ENCODE data around the gene PEMT.

PEMT gene

DNA sequence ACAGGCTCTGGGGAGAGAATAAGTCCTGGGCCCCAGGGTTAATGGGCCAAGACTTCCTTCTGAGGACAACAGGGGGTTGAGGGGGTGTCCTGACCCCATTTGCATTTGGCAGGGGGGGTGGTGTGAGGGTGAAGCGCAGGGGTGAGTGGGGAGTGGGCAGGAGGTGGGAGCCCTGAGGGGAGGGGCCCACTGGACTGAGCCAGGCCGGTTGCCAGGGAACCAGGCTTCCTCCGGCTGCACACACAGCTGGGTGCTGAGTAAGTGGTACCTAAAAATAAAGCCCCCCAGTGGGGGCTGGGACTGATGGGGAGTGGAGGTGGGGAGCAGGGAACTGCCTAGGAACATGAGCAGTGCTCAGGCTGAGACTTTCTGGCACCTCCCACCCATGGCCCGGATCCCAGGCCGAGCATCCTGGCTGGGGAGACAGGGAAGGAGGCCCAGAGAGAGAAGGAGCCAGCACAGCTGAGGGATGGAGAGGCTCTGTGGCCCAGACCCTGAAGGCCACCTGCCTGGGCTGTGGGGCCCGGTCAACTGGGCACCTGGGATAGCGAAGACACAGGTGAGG is 87.9 kb downstream of the PEMT start:
- no peak for DNase-seq

GRCh38 chr17:17502741-17503565 is 88.6 kb downstream of the PEMT start:
- no peak for DNase-seq

- no peak for DNase-seq
Observed at GRCh38 chr17:17500999-17501605, 90.4 kb downstream of the PEMT start.

- DNase-seq = no peak
Observed at GRCh38 chr17:17499402-17500145, 91.9 kb downstream of the PEMT start.

GRCh38 chr17:17498606-17499301 is 92.8 kb downstream of the PEMT start:
- DNase-seq = no peak

- no peak for DNase-seq
Observed at GRCh38 chr17:17497845-17498520, 93.5 kb downstream of the PEMT start.

DNA sequence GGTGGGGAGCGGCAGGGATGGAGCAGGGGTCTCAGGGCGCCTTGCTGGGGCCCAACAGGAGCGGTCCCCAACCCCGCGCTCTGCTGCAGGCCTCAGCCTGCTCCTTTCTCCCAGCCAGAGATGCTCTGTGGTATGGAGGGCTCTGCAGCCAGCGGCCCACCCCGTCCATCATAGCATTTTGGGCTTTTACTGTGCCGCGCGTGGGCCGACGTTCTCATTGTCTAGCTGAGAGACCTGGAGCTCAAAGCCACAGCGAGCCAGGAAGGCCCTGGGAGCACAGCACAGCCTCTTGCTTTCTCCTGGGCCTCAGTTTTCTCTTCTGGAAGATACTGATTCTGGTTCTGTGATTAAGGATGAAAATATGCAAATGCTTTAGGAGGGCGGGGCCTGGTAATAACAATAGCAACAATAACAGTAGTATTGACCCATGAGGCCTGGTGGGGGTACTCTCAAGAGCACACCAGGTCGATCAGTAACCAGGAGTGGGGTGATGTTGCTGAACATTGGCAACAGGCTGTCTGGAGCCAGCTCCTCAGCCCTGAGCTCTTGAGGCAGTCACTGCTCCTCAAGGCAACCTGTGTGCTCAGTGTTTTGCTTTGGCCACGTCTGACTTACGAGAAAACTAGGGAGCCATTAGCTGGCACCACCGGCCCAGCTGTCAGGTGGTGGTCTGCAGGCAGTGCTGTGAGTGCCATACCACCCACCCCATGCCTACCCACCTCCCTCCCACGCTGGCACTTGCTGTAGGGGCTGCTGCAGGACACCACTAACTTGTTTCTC is 94.3 kb downstream of the PEMT start:
- DNase-seq = no peak

DNA sequence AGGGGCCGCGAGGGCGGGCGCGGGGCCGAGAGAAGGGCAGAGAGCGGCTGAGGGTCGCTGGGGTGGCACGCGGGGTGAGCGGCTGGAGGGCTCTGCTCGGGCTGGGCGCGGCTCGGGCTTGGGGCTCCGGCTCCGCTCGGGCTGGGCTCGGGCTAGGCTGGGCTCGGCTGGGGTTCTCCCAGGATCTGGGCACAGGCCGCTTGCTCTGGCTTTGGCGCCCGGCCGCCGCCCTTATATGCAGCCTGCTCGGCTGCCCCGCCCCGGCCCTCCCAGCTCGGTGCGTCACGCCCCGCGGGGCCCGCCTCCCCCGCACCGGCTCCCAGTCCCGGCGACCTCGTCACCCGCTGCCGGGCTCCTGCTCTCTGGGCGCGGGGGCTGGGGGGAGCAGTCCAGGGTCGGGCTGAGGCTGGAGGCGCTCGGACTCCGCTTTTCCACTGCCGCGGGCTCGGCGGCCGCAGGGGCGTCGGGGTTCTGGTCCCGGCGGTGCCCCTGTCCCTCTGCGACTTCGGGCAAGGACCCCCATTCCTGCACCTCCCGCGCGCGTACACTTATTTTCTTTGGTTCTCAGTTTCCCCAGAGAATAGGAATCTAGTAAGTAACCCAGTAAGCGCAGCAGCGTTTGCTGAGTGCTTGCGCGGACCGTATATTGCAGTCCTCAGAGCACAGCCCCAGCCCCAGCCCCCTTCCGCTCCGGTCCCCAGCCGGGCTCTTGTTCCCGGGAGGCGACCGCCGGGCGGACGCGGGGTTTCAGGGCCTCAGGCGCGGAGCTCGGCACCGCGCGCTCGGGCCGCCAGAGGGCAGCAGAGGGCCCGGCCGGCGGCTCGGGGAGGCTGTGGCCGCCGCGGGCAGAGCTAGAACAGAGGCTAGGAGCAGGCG is 95.1 kb downstream of the PEMT start, which contains the start of gene RASD1:
RASD1 (minus strand) TSS at position 207 of the 876 bp plus-strand sequence. CDS start 214 bp downstream, outside the sequence.
- DNase-seq = peak; percentile 87

DNA sequence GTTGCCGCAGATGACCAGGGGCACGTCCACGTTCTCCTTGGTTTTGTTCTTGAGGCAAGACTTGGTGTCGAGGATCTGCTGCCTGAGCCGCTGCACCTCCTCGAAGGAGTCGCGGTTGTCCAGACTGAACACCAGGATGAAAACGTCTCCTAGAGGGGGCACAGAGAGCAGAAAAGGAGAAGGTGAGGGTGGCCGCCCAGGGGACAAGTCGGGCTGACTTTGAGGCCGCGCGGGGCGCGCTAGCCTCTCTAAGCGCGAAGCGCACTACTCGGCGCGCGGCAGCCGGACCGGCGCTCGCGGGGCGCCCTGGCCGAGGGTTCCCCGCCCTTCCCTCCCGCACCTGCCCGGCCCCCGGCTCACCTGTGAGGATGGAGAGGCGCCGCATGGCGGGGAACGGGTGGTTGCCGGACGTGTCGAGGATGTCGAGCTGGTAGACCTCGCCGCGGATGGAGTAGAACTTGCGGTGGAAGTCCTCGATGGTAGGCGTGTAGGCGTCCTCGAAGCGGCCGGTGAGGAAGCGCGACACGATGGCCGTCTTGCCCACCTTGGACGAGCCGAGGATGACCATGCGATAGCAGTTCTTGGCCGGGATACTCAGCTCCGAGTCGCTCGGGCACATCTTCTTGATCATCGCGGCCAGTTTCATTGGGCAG is 95.8 kb downstream of the PEMT start:
- peak; percentile 77 for DNase-seq

GRCh38 chr17:17494870-17495535 is 96.5 kb downstream of the PEMT start:
- DNase-seq = peak; percentile 86

DNA sequence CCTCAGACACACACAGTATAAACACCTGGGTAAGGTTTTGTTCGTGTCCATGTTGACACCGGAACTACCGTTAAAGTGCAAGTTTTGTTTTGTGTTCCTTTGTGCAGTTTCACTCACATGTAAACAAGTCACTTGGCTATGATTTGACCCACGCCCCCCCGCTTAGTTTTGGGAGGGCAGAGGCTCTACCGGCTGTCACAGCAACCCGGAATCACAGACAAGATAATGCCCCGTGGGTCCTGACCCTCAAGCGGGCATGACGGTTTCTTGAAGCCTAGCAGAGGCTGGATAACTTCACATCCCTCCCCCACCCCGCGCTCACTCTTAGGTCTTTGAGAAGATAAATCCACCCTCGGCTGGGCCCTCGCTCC is 97.0 kb downstream of the PEMT start:
- no peak for DNase-seq

GRCh38 chr17:17493986-17494466 is 97.5 kb downstream of the PEMT start:
- no peak for DNase-seq

DNA sequence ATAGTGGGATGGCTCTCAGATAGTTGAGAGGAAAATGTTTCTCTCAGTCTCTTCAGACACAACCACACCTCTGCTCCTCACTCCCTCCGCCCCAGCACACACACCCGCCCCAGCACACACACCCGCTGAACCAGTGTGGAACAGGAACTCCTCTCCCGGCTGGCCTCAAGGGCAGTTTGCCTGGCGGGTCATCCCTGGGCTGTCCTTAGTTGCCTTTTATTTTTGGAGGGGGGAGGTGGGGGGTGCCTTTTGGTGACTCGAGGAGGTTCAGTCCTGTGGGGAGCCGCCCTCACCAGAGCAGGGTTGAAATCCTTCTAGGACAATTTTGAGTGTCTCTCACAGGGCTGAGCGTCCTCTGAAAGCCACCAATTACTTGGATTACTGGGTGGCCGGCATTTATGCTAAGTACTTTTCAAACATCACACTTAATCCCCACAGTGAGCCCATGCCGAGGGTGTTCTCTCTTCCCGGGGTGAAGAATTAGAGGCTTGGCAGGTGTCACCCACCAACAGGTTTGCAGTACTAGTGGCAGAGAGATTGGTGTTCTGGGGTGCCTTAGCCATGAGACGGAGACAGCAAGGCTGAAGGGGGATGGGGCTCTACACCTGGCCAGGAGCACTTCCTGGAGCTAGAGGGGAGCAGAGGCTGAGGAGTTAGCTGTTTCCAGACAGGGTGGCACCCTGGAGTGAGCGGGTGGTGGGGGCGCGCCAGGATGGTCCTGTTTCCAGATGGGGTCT is 98.1 kb downstream of the PEMT start:
- no peak for DNase-seq

DNA sequence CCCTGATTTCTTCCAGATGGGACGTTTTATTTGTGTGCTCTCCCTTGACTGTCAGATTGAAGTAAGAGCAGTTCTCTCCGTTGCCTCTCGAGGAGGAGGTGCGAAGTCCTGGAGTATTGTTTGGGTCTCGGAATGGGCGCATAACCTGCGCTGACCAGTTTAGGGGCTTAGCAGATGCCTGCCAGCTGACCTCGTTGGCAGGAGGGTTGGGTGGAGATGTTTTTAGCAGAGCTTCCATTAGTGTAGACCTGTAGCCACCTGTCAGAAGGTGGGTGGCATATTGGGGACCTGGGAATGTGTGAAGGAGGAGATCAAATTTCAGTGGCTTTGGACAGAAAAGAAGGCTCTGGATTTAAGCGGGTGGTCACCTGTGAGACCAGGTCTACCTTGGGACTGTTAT is 98.9 kb downstream of the PEMT start:
- DNase-seq = no peak

GRCh38 chr17:17492085-17492484 is 99.4 kb downstream of the PEMT start:
- DNase-seq = no peak

DNA sequence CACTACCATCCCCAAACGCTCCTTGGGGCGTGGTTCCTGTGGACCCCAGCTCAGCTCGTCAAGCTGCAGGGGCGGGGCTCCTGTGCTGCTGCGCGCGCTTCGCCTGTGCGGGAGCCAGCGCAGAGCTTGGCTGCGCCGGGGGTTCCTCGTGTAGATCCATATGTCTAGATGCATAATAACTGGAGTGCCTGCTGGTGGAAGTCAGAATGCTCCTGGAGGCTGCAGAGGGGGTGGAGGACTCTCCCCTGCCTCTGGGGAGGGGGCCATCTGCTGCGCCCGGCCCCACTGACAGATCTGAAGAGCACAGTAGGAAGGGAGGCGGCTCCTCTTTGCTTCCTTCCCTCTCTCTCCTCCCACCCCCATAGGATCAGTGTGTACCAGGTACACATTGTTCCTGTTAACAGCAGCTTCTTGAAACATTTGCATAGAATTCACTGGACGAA is 99.9 kb downstream of the PEMT start:
- no peak for DNase-seq

DNA sequence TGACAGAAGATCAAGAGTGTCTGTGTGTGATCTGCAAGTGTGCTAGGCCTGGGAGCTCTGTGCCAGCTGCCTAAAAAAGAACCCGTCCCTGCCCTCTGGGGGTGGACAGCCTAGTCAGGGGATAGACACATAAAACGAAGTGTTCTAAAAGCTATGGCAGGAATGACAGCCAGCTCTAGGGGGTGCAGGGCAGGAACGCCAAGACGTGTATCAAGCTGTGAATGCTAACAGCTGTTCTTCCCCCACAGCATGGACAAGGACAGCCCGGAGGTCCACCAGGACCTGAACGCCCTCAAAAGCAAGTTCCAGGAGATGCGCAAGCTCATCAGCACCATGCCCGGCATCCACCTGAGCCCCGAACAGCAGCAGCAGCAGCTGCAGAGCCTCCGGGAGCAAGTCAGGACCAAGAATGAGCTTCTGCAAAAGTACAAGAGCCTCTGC is 100.5 kb downstream of the PEMT start:
- no peak for DNase-seq

GRCh38 chr17:17487998-17488397 is 103.5 kb downstream of the PEMT start:
- DNase-seq = no peak
